ENCODE measurements around the gene ZNF716.

DNA sequence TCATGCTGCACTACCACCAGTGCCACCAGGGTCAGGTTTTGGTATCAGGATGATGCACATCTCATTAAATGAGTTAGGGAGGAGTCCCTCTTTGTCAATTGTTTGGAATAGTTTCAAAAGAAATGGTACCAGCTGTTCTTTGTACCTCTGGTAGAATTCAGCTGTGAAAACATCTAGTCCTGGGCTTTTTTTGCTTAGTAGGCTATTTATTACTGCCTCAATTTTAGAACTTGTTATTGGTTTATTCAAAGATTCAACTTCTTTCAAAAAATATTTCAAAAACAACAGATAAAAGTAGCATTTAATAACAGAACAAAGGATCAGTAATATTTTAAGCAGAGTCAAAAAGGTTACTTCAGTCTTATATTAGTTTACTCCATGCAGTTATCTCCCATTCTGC is 6.4 kb upstream of the ZNF716 start:
- TF ChIP-seq KDM5A (IDR thresholded peaks at IDR 0.05) (no peak), SMC3 (IDR thresholded peaks at IDR 0.05) (no peak), SREBF2 (IDR thresholded peaks at IDR 0.05) (no peak)
- TF ChIP-seq, protein P1, sequence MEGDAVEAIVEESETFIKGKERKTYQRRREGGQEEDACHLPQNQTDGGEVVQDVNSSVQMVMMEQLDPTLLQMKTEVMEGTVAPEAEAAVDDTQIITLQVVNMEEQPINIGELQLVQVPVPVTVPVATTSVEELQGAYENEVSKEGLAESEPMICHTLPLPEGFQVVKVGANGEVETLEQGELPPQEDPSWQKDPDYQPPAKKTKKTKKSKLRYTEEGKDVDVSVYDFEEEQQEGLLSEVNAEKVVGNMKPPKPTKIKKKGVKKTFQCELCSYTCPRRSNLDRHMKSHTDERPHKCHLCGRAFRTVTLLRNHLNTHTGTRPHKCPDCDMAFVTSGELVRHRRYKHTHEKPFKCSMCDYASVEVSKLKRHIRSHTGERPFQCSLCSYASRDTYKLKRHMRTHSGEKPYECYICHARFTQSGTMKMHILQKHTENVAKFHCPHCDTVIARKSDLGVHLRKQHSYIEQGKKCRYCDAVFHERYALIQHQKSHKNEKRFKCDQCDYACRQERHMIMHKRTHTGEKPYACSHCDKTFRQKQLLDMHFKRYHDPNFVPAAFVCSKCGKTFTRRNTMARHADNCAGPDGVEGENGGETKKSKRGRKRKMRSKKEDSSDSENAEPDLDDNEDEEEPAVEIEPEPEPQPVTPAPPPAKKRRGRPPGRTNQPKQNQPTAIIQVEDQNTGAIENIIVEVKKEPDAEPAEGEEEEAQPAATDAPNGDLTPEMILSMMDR (IDR thresholded peaks at IDR 0.05), result no peak

All from A549 (cell line).